Aorta (tissue), 5 donors: ENCODE data around the gene PMEPA1. TPM values are rescaled to one million over a fixed set of nuclear protein-coding genes. Genes with fewer than 3 reads are reported as not detected.

Experiments
- ATAC-seq: fragments of 200-7000 bp; cut with Tn5 transposase; one replicate; pipeline ENCODE4 v1.9.1; 2022; ENCODE audit warnings: moderate library complexity; ENCODE audit not compliant: low FRiP score
- DNase-seq, 2 donors: peaks; one replicate each; pipeline ENCODE4 v3.0.0-alpha.2; 2020
- H3K27ac ChIP-seq, 2 donors: one replicate each; pipeline ENCODE4 v1.5.1; 2013; ENCODE audit warnings: low read length in 2 of 2, mild to moderate bottlenecking in 2 of 2, moderate library complexity in 2 of 2, control low read depth in 1 of 2, inconsistent platforms in 1 of 2, low read depth in 1 of 2
- H3K27me3 ChIP-seq, 2 donors: one replicate each; pipeline ENCODE4 v1.6.1; 2013; ENCODE audit warnings: control low read depth in 1 of 2, low read length in 1 of 2, mild to moderate bottlenecking in 1 of 2, moderate library complexity in 1 of 2; ENCODE audit not compliant: insufficient read depth in 2 of 2, control insufficient read depth in 1 of 2
- H3K36me3 ChIP-seq, 2 donors: one replicate each; pipeline ENCODE4 v1.6.1; 2013; ENCODE audit warnings: control low read depth in 1 of 2, low read length in 1 of 2, mild to moderate bottlenecking in 1 of 2; ENCODE audit not compliant: insufficient read depth in 2 of 2, control insufficient read depth in 1 of 2
- H3K4me1 ChIP-seq, 2 donors: one replicate each; pipeline ENCODE4 v1.6.1; 2013; ENCODE audit warnings: low read length in 2 of 2, control low read depth in 1 of 2, mild to moderate bottlenecking in 1 of 2, moderate library complexity in 1 of 2; ENCODE audit not compliant: insufficient read depth in 2 of 2, control insufficient read depth in 1 of 2
- H3K4me3 ChIP-seq, 2 donors: one replicate each; pipeline ENCODE4 v1.5.1; 2013; ENCODE audit warnings: low read length in 2 of 2, control low read depth in 1 of 2, mild to moderate bottlenecking in 1 of 2
- H3K9me3 ChIP-seq: one replicate; pipeline ENCODE4 v1.6.1; 2013; ENCODE audit warnings: mild to moderate bottlenecking, low read length; ENCODE audit not compliant: control insufficient read depth
- WGBS, 2 donors: extraction: QIAGEN DNeasy Blood & Tissue Kit; methylation state at CpG; one replicate each; pipeline ENCODE4 v1.1.7; 2013; 5-methylcytosine and 5-hydroxymethylcytosine counted together
- intact Hi-C, 2 donors: fragments of 100-400 bp; cut with DNase I; formaldehyde crosslinking; loops; one replicate each; pipeline versions ENCODE4 v1.14.2 to v1.15.0; 2022
- polyA plus RNA-seq, 2 donors: library from polyadenylated mRNA; stranded (reverse); fragments of 200-250 nt; gene quantifications; one replicate each; pipeline ENCODE4 v1.2.3, GENCODE V29; 2013
- total RNA-seq, 2 donors: library from RNA; stranded (reverse); fragmentation: NEBNext Ultra II Directional; extraction: Animal tissue kit (Norgen Biotek cat#: 25700); gene quantifications; one replicate each; pipeline ENCODE4 v1.2.1, GENCODE V29; 2021
- donor health status: healthy with polysubstance abuse.
- donor health status: Bipolar disorder and iron deficiency.
- donor health status: DM: no; HTN: no; CAD: no.
- donor health status: DM: no; HTN: no; CAD: no.
- donor health status: DM: yes; HTN: yes; CAD: no.

The PMEPA1 gene
- total and polyA plus RNA-seq, 4 donors = 31.4 to 188 (median 107) TPM

GRCh38 chr20:57666106-57666833 is 43.5 kb downstream of the PMEPA1 start:
- ATAC-seq (no peak), DNase-seq (peak; percentile 34 to 50)
- intact Hi-C loops = loop anchor here in 1 of 2 donors (10.0 kb wide), 1 partner anchor 299 kb away; no protein-coding TSS in a partner anchor
- Histone ChIP-seq H3K9me3 (no peaks in the 10 kb centered on the region), H3K27me3 (no peaks in the 10 kb centered on the region), H3K36me3 (no peaks in the 10 kb centered on the region), H3K4me1 (no peaks in the 10 kb centered on the region), H3K4me3 (no peak overlapping the region), H3K27ac (no peak overlapping the region)
- WGBS, 2 donors = 55 to 57% methylated on average over 21 of the region's 21 CpGs

- intact Hi-C loops = loop anchor here in 1 of 2 donors (10.0 kb wide), 1 partner anchor 299 kb away; no protein-coding TSS in a partner anchor
- Histone ChIP-seq H3K4me3 (no peak overlapping the region), H3K27me3 (no peaks in the 10 kb centered on the region), H3K9me3 (no peaks in the 10 kb centered on the region), H3K36me3 (no peaks in the 10 kb centered on the region), H3K4me1 (no peaks in the 10 kb centered on the region), H3K27ac (no peak overlapping the region)
- no peak for ATAC-seq
- WGBS, 2 donors = 74 to 75% methylated on average over 8 of the region's 8 CpGs
- peak; percentile 25 to 45 for DNase-seq
These were observed 44.2 kb downstream of the PMEPA1 start for GRCh38 chr20:57665589-57665971.

GRCh38 chr20:57664924-57665588 is 44.8 kb downstream of the PMEPA1 start:
- Histone ChIP-seq H3K4me1 (no peaks in the 10 kb centered on the region), H3K9me3 (no peaks in the 10 kb centered on the region), H3K4me3 (no peak overlapping the region), H3K36me3 (no peaks in the 10 kb centered on the region), H3K27me3 (no peaks in the 10 kb centered on the region), H3K27ac (no peak overlapping the region)
- DNase-seq = peak; percentile 37 to 64
- 77 to 83% methylated on average over 14 of the region's 14 CpGs for WGBS, 2 donors
- ATAC-seq = no peak
- intact Hi-C loops = loop anchor here (5.0 to 10.0 kb wide), 2 partner anchors 42 to 300 kb away; no protein-coding TSS in a partner anchor

- Histone ChIP-seq H3K36me3 (no peaks in the 10 kb centered on the region), H3K27me3 (no peaks in the 10 kb centered on the region), H3K9me3 (no peaks in the 10 kb centered on the region), H3K27ac (no peak overlapping the region), H3K4me1 (no peaks in the 10 kb centered on the region), H3K4me3 (no peak overlapping the region)
- ATAC-seq (no peak), DNase-seq (peak; percentile 44 to 73)
- 27 to 35% methylated on average over 20 of the region's 20 CpGs for WGBS, 2 donors
- intact Hi-C loops = loop anchor here (5.0 to 10.0 kb wide), 2 partner anchors 43 to 300 kb away; no protein-coding TSS in a partner anchor
These were observed 45.3 kb downstream of the PMEPA1 start for GRCh38 chr20:57664476-57664875.

- H3K4me1 ChIP-seq = no peaks in the 10 kb centered on the region
- H3K27ac ChIP-seq = no peak overlapping the region
These were observed 45.9 kb downstream of the PMEPA1 start for GRCh38 chr20:57663681-57664451.

GRCh38 chr20:57663241-57663640 is 46.6 kb downstream of the PMEPA1 start:
- DNase-seq (peak; percentile 29 to 60), ATAC-seq (no peak)
- intact Hi-C loops = loop anchor here (5.0 to 10.0 kb wide), 2 partner anchors 44 to 302 kb away; no protein-coding TSS in a partner anchor
- no peak overlapping the region for H3K4me3 ChIP-seq
- H3K27me3 ChIP-seq = no peaks in the 10 kb centered on the region
- WGBS, 2 donors = 30 to 60% methylated on average over 4 to 9 of the region's 9 CpGs
- H3K36me3 ChIP-seq = peaks cover 0 to 5% of the 10 kb centered on the region in 2 donors
- H3K27ac ChIP-seq = no peak overlapping the region
- no peaks in the 10 kb centered on the region for H3K9me3 ChIP-seq
- no peaks in the 10 kb centered on the region for H3K4me1 ChIP-seq

More at GRCh38 chr20:57663681-57664451, 45.9 kb downstream of the PMEPA1 start:
- Histone ChIP-seq H3K36me3 (peaks cover 0 to 2% of the 10 kb centered on the region in 2 donors), H3K27me3 (no peaks in the 10 kb centered on the region), H3K9me3 (no peaks in the 10 kb centered on the region), H3K4me3 (no peak overlapping the region)
- DNase-seq = peak in 1 of 2 donors; percentile 71
- 77 to 84% methylated on average over 27 of the region's 27 CpGs for WGBS, 2 donors
- ATAC-seq = no peak
- intact Hi-C loops = loop anchor here (5.0 to 10.0 kb wide), 2 partner anchors 43 to 301 kb away; no protein-coding TSS in a partner anchor

GRCh38 chr20:57662456-57663240 is 47.2 kb downstream of the PMEPA1 start:
- Histone ChIP-seq H3K36me3 (peaks cover 0 to 5% of the 10 kb centered on the region in 2 donors), H3K9me3 (no peaks in the 10 kb centered on the region), H3K27me3 (no peaks in the 10 kb centered on the region), H3K27ac (no peak overlapping the region), H3K4me3 (no peak overlapping the region), H3K4me1 (no peaks in the 10 kb centered on the region)
- no peak for ATAC-seq
- DNase-seq = peak; percentile 47 to 76
- WGBS, 2 donors = 19 to 24% methylated on average over 21 of the region's 21 CpGs
- intact Hi-C loops = loop anchor here (5.0 to 10.0 kb wide), 2 partner anchors 45 to 302 kb away; no protein-coding TSS in a partner anchor
